K562 (cell line): Measurements from ENCODE around the gene PLXDC2. TPM values are rescaled to one million over a fixed set of nuclear protein-coding genes. Genes with fewer than 3 reads are reported as not detected.

Experiments used
- ATAC-seq: fragments of 200-7000 bp; cut with Tn5 transposase; 3 replicates; pipeline ENCODE4 v1.9.1; 2020; ENCODE audit warnings: moderate library complexity
- BruUV-seq: library from RNA; stranded (reverse); fragments of 400-500 nt; replicated peaks from 2 replicates; lab custom pipeline; 2021; lab: Mats Ljungman, UMichigan
- CTCF ChIA-PET: fragments of 300-600 bp; formaldehyde crosslinking; extraction: SDS; loops from one replicate; lab custom pipeline; 2021; ENCODE audit warnings: low intra/inter-chr PET ratio; lab: Yijun Ruan, JAX
- POLR2A ChIA-PET: fragments of 300-600, 350-650 bp; sonication (Branson Sonifier 250); formaldehyde crosslinking; extraction: SDS; loops from one replicate; lab custom pipeline; 2021; ENCODE audit warnings: antibody characterized with exemption, inconsistent platforms; lab: Yijun Ruan, JAX
- DNase-seq, 4 experiments: peaks; one replicate each; pipeline versions ENCODE4 v3.0.0 to v3.0.0-alpha.2; 2011 to 2018; ENCODE audit warnings: low spot score in 3 of 4, mixed read lengths in 3 of 4; ENCODE audit errors: extremely low read depth in 1 of 4
- FAIRE-seq: peaks from 2 replicates; lab custom pipeline; 2011; peaks lifted over from hg19 to GRCh38; lab: Jason Lieb, UNC
- H2AFZ ChIP-seq: 2 replicates; pipeline ENCODE4 v1.6.0; 2011; ENCODE audit warnings: low read depth, low read length, control low read depth, inconsistent platforms
- H3K27ac ChIP-seq: fragments of 200-600 bp; 3 replicates; pipeline ENCODE4 v1.8.0; 2011; ENCODE audit warnings: low read depth, mild to moderate bottlenecking, control low read depth, inconsistent platforms, low read length, moderate library complexity, mixed read lengths; ENCODE audit errors: extremely low read depth
- H3K27me3 ChIP-seq, 2 experiments: fragments of 300-600 bp in 1 of 2; 2 replicates in 1 of 2; 3 replicates in 1 of 2; pipeline versions ENCODE4 v1.6.0 to v1.8.0; 2011; ENCODE audit warnings: inconsistent platforms in 2 of 2, low read length in 2 of 2, mild to moderate bottlenecking in 1 of 2, mixed read lengths in 1 of 2, moderate library complexity in 1 of 2; ENCODE audit not compliant: control insufficient read depth in 2 of 2, insufficient read depth in 2 of 2
- H3K36me3 ChIP-seq: fragments of 300-600 bp; 3 replicates; pipeline ENCODE4 v1.8.0; 2011; ENCODE audit warnings: mild to moderate bottlenecking, low read length, inconsistent platforms; ENCODE audit not compliant: control insufficient read depth, insufficient read depth
- H3K4me1 ChIP-seq, 2 experiments: fragments of 200-600 bp in 1 of 2; replicated peaks in 1 of 2; 2 replicates in 1 of 2; 3 replicates in 1 of 2; pipeline versions ENCODE4 v1.5.1 to v1.8.0; 2011; ENCODE audit warnings: inconsistent platforms in 2 of 2, low read length in 2 of 2, mild to moderate bottlenecking in 1 of 2, mixed read lengths in 1 of 2, moderate library complexity in 1 of 2; ENCODE audit not compliant: control insufficient read depth in 2 of 2, insufficient read depth in 2 of 2
- H3K4me2 ChIP-seq: 2 replicates; pipeline ENCODE4 v1.6.1; 2011; ENCODE audit warnings: low read length, control low read depth, inconsistent platforms, mixed read lengths; ENCODE audit not compliant: insufficient read depth
- H3K4me3 ChIP-seq: fragments of 200-600 bp; sonication (generic), shearing (Covaris generic); 2 replicates; pipeline ENCODE4 v1.5.1; 2016; ENCODE audit warnings: control low read depth, inconsistent platforms
- H3K79me2 ChIP-seq: fragments of 200-600 bp; 3 replicates; pipeline ENCODE4 v1.8.0; 2011; ENCODE audit warnings: low read length, inconsistent platforms; ENCODE audit not compliant: control insufficient read depth, insufficient read depth
- H3K9ac ChIP-seq, 2 experiments: 2 replicates each; pipeline versions ENCODE4 v1.6.0 to v1.6.1; 2011; ENCODE audit warnings: low read depth in 2 of 2, low read length in 2 of 2, control low read depth in 1 of 2, inconsistent platforms in 1 of 2, mild to moderate bottlenecking in 1 of 2, mixed read lengths in 1 of 2; ENCODE audit not compliant: insufficient read depth in 1 of 2
- H3K9me1 ChIP-seq: one replicate; pipeline ENCODE4 v1.6.0; 2011; ENCODE audit warnings: inconsistent platforms, mild to moderate bottlenecking, low read length, moderate library complexity; ENCODE audit not compliant: control insufficient read depth, insufficient read depth
- H3K9me3 ChIP-seq: replicated peaks from 2 replicates; pipeline ENCODE4 v1.5.1; 2011; ENCODE audit warnings: low read depth, low read length, inconsistent platforms; ENCODE audit not compliant: control insufficient read depth, insufficient read depth
- H4K20me1 ChIP-seq: replicated peaks from 2 replicates; pipeline ENCODE4 v1.6.1; 2011; ENCODE audit warnings: low read length, inconsistent platforms, mixed read lengths; ENCODE audit not compliant: control insufficient read depth, insufficient read depth
- TFE3 ChIP-seq: fragments of 450-650 bp; formaldehyde crosslinking; IDR thresholded peaks from 2 replicates; pipeline ENCODE4 v1.4.0; 2020; ENCODE audit warnings: mild to moderate bottlenecking, mixed read lengths
- U2AF1 ChIP-seq: fragments of 200-400 bp; formaldehyde crosslinking; optimal IDR thresholded peaks from 2 replicates; pipeline ENCODE3; 2017; ENCODE audit warnings: mild to moderate bottlenecking, low read depth, low read length, moderate library complexity
- ZEB2 ChIP-seq: fragments of 450-650 bp; IDR thresholded peaks from 2 replicates; pipeline ENCODE4 v1.6.1; 2016
- ZNF217 ChIP-seq: sonication (generic); formaldehyde crosslinking; IDR thresholded peaks from 2 replicates; pipeline ENCODE4 v1.8.0; 2022; ENCODE audit warnings: mild to moderate bottlenecking, missing genetic modification reagents
- WGBS: fragments of 100-300 bp; shearing (Covaris generic); methylation state at CpG from one replicate; pipeline ENCODE4 v1.1.6; 2016; ENCODE audit warnings: low coverage, mixed read lengths; ENCODE audit not compliant: insufficient coverage; ENCODE audit errors: missing lambda C conversion rate; 5-methylcytosine and 5-hydroxymethylcytosine counted together
- in situ Hi-C: fragments of 300-500 bp; cut with MboI; formaldehyde crosslinking; loops from 4 replicates; pipeline ENCODE4 v1.15.0; 2018; ENCODE audit warnings: inconsistent platforms, mixed read lengths
- intact Hi-C: fragments of 100-400 bp; cut with micrococcal nuclease; formaldehyde crosslinking; loops from 2 replicates; pipeline ENCODE4 v1.14.2; 2022
- polyA plus RNA-seq, 8 experiments: library from polyadenylated mRNA; depleted of rRNA in 4 of 8; stranded (reverse) in 5 of 8; unstranded in 3 of 8; fragments of >200 nt; fragmentation: Nextera tagmentation in 2 of 8; fragmentation: Illumina TruSeq in 1 of 8; extraction: Ambion mirVana in 2 of 8; extraction: Trizol in 1 of 8; gene quantifications; 2 replicates each; pipeline versions ENCODE4 v1.2.1 to v1.2.3, GENCODE V29; 2011 to 2014; ENCODE audit warnings: inconsistent platforms in 1 of 8, missing spikeins in 1 of 8
- total RNA-seq, 7 experiments: library from RNA; depleted of rRNA in 6 of 7; stranded (reverse); fragments of >200 nt in 6 of 7; fragmentation: Illumina TruSeq in 2 of 7; extraction: Trizol in 2 of 7; gene quantifications; 2 replicates each; pipeline versions ENCODE4 v1.2.1 to v1.2.3, GENCODE V29; 2011 to 2021; ENCODE audit warnings: low replicate concordance in 1 of 7

PLXDC2 gene
- total and polyA plus RNA-seq, 9 of the 15 experiments (the other 6 are each of a cell fraction or from before 2014, with no cell fraction given): 0.01 to 0.33 (median 0.10) TPM; not detected in 3

- intact Hi-C loops (no loop called here), in situ Hi-C loops (no loop called here)
- FAIRE-seq (no peak), ATAC-seq (no peak), DNase-seq (no peak)
- Histone ChIP-seq H3K9me1 (no peaks in the 10 kb centered on the region), H3K4me3 (no peak overlapping the region), H3K4me1 (no peaks in the 10 kb centered on the region), H3K79me2 (no peaks in the 10 kb centered on the region), H3K27me3 (no peaks in the 10 kb centered on the region), H3K27ac (no peak overlapping the region), H3K4me2 (no peak overlapping the region), H3K36me3 (no peaks in the 10 kb centered on the region), H4K20me1 (no peaks in the 10 kb centered on the region), H3K9ac (no peak overlapping the region), H3K9me3 (no peaks in the 10 kb centered on the region), H2AFZ (no peak overlapping the region)
- no peak for TF ChIP-seq TFE3 (CRISPR knock-in tag)
- TF ChIP-seq ZNF217 (CRISPR knock-in tag): no peak
- no peak for TF ChIP-seq U2AF1
- no peak for TF ChIP-seq ZEB2
- ChIA-PET CTCF (no interaction called here), POLR2A (no interaction called here)
- no TSS peak for BruUV-seq
- 0% methylated on average over 1 of the region's 1 CpG for WGBS
Measured at GRCh38 chr10:19904202-19904661, 88.0 kb downstream of the PLXDC2 start.
